ENCODE results near the gene TSHZ2. TPM values are rescaled to one million over a fixed set of nuclear protein-coding genes. Genes with fewer than 3 reads are reported as not detected.

Gene TSHZ2
- total RNA-seq, 1 donor from 2014 or later: 4.9 TPM

- no peak for ATAC-seq (ENCODE audit: poor library complexity)
Observed at GRCh38 chr20:53227523-53227922, 255.4 kb downstream of the TSHZ2 start.

DNA sequence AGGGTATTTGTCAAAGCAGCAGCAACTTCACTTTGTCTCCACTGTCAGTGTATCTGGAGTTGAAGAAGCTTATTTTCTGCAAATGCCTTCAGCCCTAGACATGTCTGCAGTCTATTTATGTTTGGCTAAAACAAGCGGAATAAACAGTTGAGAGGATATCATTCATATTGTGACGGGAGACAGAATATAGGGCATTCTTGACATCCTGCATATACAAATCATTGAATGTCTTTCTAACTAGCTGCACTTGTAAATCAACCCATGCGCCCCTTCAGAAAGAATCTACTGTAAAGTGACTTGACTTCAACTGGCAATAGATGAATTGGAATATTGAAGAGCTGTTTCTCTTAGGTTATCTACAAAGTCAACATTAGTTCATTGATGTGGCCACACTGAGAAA, 258.9 kb downstream of the TSHZ2 start:
- DNase-seq: no peak
- ATAC-seq (ENCODE audit: poor library complexity): no peak
- intact Hi-C loops (cut with DNase I): no loop called here

More at GRCh38 chr20:53227523-53227922, 255.4 kb downstream of the TSHZ2 start:
- intact Hi-C loops (cut with DNase I): no loop called here
- DNase-seq: no peak

DNA sequence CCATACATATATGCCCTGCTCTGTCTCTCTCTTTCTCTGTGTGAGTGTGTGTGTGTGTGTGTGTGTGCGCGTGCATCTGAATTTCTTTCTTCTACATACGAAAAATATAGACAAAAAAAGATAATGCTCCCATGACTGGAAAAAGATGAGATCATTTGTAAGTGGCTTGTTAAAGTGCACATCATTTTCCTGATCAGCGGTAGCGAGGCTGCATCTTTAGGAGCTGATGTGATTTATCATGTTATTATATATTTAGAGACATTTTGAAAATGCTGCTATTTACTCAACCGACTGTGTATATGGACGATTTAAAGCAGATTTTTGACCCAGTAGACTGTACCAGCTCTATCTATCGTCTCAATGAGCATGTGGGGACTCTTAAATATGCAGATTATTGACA, 265.3 kb downstream of the TSHZ2 start:
- DNase-seq (no peak), ATAC-seq (ENCODE audit: poor library complexity) (no peak)
- intact Hi-C loops (cut with DNase I): no loop called here

- DNase-seq (no peak), ATAC-seq (ENCODE audit: poor library complexity) (no peak)
- intact Hi-C loops (cut with DNase I): no loop called here
Observed at GRCh38 chr20:53238121-53238660, 266.0 kb downstream of the TSHZ2 start.

GRCh38 chr20:53243152-53243551, 271.0 kb downstream of the TSHZ2 start:
- no peak for ATAC-seq (ENCODE audit: poor library complexity)
- intact Hi-C loops (cut with DNase I): no loop called here
- DNase-seq: no peak

GRCh38 chr20:53244711-53245110, 272.6 kb downstream of the TSHZ2 start:
- ATAC-seq (ENCODE audit: poor library complexity) (no peak), DNase-seq (no peak)
- intact Hi-C loops (cut with DNase I): no loop called here

- no peak for DNase-seq
- intact Hi-C loops (cut with DNase I): no loop called here
- ATAC-seq (ENCODE audit: poor library complexity): no peak
Observed at GRCh38 chr20:53245574-53245973, 273.4 kb downstream of the TSHZ2 start.

DNA sequence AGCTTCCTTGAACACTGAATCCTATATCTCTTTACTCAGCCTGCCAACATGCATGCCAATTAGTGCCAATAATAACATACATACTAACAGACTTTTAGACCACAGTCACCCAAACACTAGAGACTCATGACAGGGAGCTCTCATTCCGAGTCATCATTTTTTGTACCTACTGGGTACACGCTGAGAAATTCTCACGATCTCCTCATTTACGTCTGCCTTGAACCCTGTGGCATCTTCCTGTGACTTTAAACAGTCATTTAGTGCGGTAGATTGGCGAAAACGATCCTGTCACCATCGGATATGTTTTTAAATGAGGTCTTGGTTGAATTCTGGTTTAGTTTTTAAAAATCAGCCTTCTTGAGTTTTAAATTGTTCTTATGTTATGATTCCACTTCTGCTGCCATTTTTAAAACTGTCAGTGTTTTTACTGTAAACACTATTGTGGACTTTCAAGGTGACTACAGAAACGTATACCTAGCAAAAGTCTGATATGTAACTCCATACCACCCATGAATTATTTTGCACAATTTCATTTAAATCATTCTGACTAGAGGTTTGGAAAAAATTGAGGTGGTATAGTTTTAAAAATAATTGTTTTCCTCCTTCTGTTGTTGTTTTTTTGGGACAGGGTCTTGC, 275.4 kb downstream of the TSHZ2 start:
- ATAC-seq (ENCODE audit: poor library complexity) (no peak), DNase-seq (no peak)
- intact Hi-C loops (cut with DNase I): no loop called here

- intact Hi-C loops (cut with DNase I): no loop called here
Observed at GRCh38 chr20:53250456-53250855, 278.3 kb downstream of the TSHZ2 start.

DNA sequence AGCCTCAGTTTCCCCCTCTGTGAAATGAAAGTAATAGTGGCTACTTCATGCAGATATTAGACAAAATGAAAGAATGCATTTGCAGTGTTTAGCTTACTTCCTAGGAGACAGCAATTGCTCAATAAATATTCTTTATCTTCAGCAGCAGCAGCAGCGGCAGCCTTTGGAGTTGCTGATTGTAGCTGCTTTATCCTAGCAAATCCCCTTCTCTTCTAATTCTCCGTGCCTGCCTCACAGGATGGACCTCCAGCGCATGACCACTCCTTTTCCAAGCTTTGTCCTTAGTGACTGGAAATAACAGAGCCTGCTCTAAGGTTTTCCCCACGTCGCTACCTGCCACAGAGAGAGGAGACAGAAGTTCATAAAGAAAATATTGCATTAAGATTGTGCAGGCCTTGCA, 279.8 kb downstream of the TSHZ2 start:
- no peak for ATAC-seq (ENCODE audit: poor library complexity)
- DNase-seq: no peak
- intact Hi-C loops (cut with DNase I): no loop called here

More at GRCh38 chr20:53250456-53250855, 278.3 kb downstream of the TSHZ2 start:
- ATAC-seq (ENCODE audit: poor library complexity) (no peak), DNase-seq (no peak)

- intact Hi-C loops (cut with DNase I): no loop called here
- DNase-seq: no peak
- ATAC-seq (ENCODE audit: poor library complexity): no peak
Observed at GRCh38 chr20:53253668-53254067, 281.5 kb downstream of the TSHZ2 start.

GRCh38 chr20:53255102-53255710, 283.0 kb downstream of the TSHZ2 start:
- intact Hi-C loops (cut with DNase I): no loop called here
- no peak for ATAC-seq (ENCODE audit: poor library complexity)
- DNase-seq: no peak

GRCh38 chr20:53258741-53259140, 286.6 kb downstream of the TSHZ2 start:
- intact Hi-C loops (cut with DNase I): no loop called here
- DNase-seq: no peak
- no peak for ATAC-seq (ENCODE audit: poor library complexity)

DNA sequence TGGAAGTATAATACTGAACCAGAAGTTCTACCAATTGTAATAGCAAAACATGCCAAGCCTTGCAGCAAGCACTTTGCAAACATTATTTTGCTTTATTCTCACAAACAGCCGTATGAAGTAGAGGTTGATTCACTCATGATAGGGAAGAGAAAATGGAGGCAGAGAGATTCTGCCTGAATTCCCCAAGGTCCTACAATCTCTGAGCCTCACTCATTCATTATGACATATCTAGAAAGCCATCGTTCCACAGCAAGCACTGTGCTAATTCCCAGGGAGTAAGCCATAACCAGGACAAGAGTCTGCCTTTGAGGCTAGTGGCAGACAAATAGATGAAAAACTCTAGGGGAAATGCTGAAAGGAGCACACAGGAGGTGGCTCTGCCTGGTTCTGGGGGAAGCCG, 288.0 kb downstream of the TSHZ2 start:
- ATAC-seq (ENCODE audit: poor library complexity) (no peak), DNase-seq (no peak)
- intact Hi-C loops (cut with DNase I): no loop called here

DNA sequence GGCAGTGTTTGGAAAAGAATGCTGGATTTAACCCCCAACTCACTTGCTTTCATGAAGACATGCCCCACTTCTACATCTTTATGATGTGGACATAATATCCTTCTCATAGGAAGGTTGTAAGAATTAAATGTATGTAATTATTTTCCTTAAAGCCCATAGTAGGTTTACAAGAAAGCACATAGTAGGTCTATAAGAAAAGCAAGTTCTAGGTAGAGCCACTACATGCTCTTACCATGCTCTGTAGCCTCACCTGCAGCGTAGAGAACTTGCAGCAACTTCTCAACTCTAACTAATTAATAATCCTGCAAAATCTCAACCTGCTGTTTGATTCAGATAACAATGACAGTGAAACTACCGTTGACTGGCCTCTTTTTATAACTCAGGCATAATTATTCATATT, 288.4 kb downstream of the TSHZ2 start:
- DNase-seq (no peak), ATAC-seq (ENCODE audit: poor library complexity) (no peak)
- intact Hi-C loops (cut with DNase I): no loop called here

DNA sequence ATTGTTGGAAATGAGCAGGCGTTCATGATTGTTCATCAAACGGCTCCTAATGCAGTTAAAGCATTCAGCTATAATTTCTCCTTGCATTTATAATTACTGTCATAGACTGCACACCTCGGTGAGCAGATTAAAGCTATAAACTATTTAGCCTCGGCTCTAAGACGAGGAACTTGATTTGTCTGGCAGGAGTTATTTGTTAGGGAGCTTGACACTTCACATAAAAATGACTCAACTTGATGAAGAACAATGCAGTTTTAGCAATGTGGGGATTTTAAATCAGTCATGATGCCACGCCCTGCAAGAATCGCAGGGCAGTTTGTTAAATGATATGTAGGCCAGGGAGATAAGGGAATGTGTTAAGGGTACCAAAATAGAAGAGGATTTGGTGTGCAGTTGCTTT, 290.2 kb downstream of the TSHZ2 start:
- no peak for DNase-seq
- intact Hi-C loops (cut with DNase I): no loop called here
- no peak for ATAC-seq (ENCODE audit: poor library complexity)

DNA sequence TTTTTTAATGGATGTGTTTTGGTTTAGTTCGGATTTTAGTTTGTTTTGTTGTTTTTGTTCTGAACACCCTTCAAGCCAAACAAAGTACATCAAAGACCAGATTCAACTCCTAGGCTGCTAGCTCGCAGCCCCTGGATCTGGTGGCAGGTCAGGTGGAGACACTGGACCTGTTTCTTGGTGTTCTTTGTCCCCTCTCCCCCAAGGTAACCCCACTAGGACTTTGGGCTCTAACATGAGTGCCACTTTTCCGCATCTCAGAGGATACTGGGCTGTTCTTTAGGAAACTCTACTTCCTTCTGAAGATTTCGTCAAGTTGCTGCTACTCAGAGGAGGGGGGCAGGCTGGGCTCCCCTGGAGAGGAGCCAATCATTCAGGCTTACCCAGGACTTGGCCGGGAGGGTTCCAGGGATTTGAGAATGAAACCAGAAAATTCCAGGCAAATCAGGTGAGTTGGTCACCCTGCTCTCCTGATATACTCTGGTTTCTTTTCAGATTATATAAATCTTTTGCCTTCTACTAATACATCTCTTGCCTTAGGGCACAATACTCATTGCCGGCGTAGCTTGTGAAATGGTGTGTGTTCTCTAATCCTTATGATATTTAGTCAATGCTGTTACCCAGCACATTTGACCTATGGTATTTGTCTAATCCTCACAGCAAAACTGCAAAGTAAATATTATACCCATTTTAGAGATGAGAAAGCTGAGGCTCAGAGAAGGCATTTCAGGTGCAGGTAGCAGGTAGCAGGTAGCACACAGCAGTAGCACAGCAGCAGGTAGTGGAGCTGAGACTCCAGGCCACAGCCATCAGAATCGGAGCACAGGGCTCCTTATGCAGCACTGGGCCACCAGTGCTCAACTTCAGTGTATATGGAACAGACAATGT, 291.6 kb downstream of the TSHZ2 start:
- intact Hi-C loops (cut with DNase I): no loop called here
- no peak for ATAC-seq (ENCODE audit: poor library complexity)
- no peak for DNase-seq

DNA sequence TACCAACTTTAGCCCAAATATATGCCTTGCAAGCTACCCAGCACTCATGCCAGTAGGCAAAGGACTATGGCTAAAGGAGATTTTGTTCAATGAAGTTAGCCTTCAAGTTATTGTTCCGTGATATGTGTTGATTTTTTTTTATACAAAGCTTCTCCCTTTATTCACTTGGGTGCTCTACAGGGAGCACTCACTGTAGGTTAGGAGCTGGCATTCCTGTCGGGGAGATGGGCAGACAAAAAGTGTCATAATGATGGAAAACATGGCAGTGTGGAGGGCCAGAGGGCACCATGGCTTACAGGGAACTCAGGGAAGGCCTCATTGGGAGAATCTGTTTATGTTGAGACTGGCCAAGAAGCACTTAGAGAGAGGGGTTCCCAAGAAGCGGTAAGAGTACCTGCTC, 292.4 kb downstream of the TSHZ2 start:
- DNase-seq (no peak), ATAC-seq (ENCODE audit: poor library complexity) (no peak)
- intact Hi-C loops (cut with DNase I): no loop called here

- intact Hi-C loops (cut with DNase I): no loop called here
- DNase-seq: no peak
- ATAC-seq (ENCODE audit: poor library complexity): no peak
Observed at GRCh38 chr20:53265304-53265875, 293.2 kb downstream of the TSHZ2 start.

Data from Right ventricle myocardium superior (tissue), 1 donor.